ENCODE results near the gene ASCC1. TPM values are rescaled to one million over a fixed set of nuclear protein-coding genes. Genes with fewer than 3 reads are reported as not detected.

Gene ASCC1
- total and polyA plus RNA-seq, 4 donors: 30.6 to 57.1 (median 49.6) TPM

- H3K27me3 ChIP-seq (ENCODE audit: control insufficient read depth, insufficient read depth, low read length): no peaks in the 10 kb centered on the region
- peaks cover 32% of the 10 kb centered on the region for H3K36me3 ChIP-seq (ENCODE audit: control insufficient read depth, insufficient read depth, low read length)
- H3K4me3 ChIP-seq (ENCODE audit: low read depth, low read length): no peak overlapping the region
- no peak overlapping the region for H3K27ac ChIP-seq (ENCODE audit: low read depth, low read length)
- peaks cover 79% of the 10 kb centered on the region for H3K4me1 ChIP-seq (ENCODE audit: control insufficient read depth, insufficient read depth, low read length)
- 68% methylated on average over 3 of the region's 6 CpGs for WGBS (ENCODE audit: insufficient coverage)
- DNase-seq (ENCODE audit: low read depth in 4 of 6, low spot score in 6 of 6): no peak
- H3K9me3 ChIP-seq (ENCODE audit: control insufficient read depth, insufficient read depth, low read length): no peaks in the 10 kb centered on the region
Observed at GRCh38 chr10:72082856-72083789, 133.0 kb downstream of the ASCC1 start.

GRCh38 chr10:72081772-72082590, 134.1 kb downstream of the ASCC1 start:
- H3K4me3 ChIP-seq (ENCODE audit: low read depth, low read length): no peak overlapping the region
- WGBS (ENCODE audit: insufficient coverage): 47% methylated on average over 3 of the region's 14 CpGs
- H3K9me3 ChIP-seq (ENCODE audit: control insufficient read depth, insufficient read depth, low read length): no peaks in the 10 kb centered on the region
- H3K4me1 ChIP-seq (ENCODE audit: control insufficient read depth, insufficient read depth, low read length): peaks cover 73% of the 10 kb centered on the region
- no peak overlapping the region for H3K27ac ChIP-seq (ENCODE audit: low read depth, low read length)
- DNase-seq (ENCODE audit: low read depth in 4 of 6, low spot score in 6 of 6): peak in 1 of 6 donors; percentile 34
- no peaks in the 10 kb centered on the region for H3K27me3 ChIP-seq (ENCODE audit: control insufficient read depth, insufficient read depth, low read length)
- H3K36me3 ChIP-seq (ENCODE audit: control insufficient read depth, insufficient read depth, low read length): peaks cover 37% of the 10 kb centered on the region

- no peak for DNase-seq (ENCODE audit: low read depth in 4 of 6, low spot score in 6 of 6)
- peaks cover 33% of the 10 kb centered on the region for H3K36me3 ChIP-seq (ENCODE audit: control insufficient read depth, insufficient read depth, low read length)
- no peak overlapping the region for H3K27ac ChIP-seq (ENCODE audit: low read depth, low read length)
- H3K27me3 ChIP-seq (ENCODE audit: control insufficient read depth, insufficient read depth, low read length): no peaks in the 10 kb centered on the region
- WGBS (ENCODE audit: insufficient coverage): 74% methylated on average over 3 of the region's 9 CpGs
- peaks cover 73% of the 10 kb centered on the region for H3K4me1 ChIP-seq (ENCODE audit: control insufficient read depth, insufficient read depth, low read length)
- no peaks in the 10 kb centered on the region for H3K9me3 ChIP-seq (ENCODE audit: control insufficient read depth, insufficient read depth, low read length)
- no peak overlapping the region for H3K4me3 ChIP-seq (ENCODE audit: low read depth, low read length)
Observed at GRCh38 chr10:72081210-72081609, 134.9 kb downstream of the ASCC1 start.

- WGBS (ENCODE audit: insufficient coverage): 74% methylated on average over 12 of the region's 14 CpGs
- Histone ChIP-seq H3K27ac (ENCODE audit: low read depth, low read length) (peak overlapping the region; percentile 58), H3K4me1 (ENCODE audit: control insufficient read depth, insufficient read depth, low read length) (peaks cover 73% of the 10 kb centered on the region), H3K36me3 (ENCODE audit: control insufficient read depth, insufficient read depth, low read length) (peaks cover 38% of the 10 kb centered on the region), H3K9me3 (ENCODE audit: control insufficient read depth, insufficient read depth, low read length) (no peaks in the 10 kb centered on the region), H3K4me3 (ENCODE audit: low read depth, low read length) (no peak overlapping the region), H3K27me3 (ENCODE audit: control insufficient read depth, insufficient read depth, low read length) (no peaks in the 10 kb centered on the region)
- no peak for DNase-seq (ENCODE audit: low read depth in 4 of 6, low spot score in 6 of 6)
Observed at GRCh38 chr10:72080042-72080975, 135.8 kb downstream of the ASCC1 start.

GRCh38 chr10:72079356-72079755, 136.7 kb downstream of the ASCC1 start:
- no peak overlapping the region for H3K4me3 ChIP-seq (ENCODE audit: low read depth, low read length)
- H3K4me1 ChIP-seq (ENCODE audit: control insufficient read depth, insufficient read depth, low read length): peaks cover 78% of the 10 kb centered on the region
- 20% methylated on average over 4 of the region's 5 CpGs for WGBS (ENCODE audit: insufficient coverage)
- peak overlapping the region; percentile 58 for H3K27ac ChIP-seq (ENCODE audit: low read depth, low read length)
- peaks cover 47% of the 10 kb centered on the region for H3K36me3 ChIP-seq (ENCODE audit: control insufficient read depth, insufficient read depth, low read length)
- no peaks in the 10 kb centered on the region for H3K9me3 ChIP-seq (ENCODE audit: control insufficient read depth, insufficient read depth, low read length)
- DNase-seq (ENCODE audit: low read depth in 4 of 6, low spot score in 6 of 6): peak in 5 of 6 donors; percentile 68 to 97 (median 81)
- H3K27me3 ChIP-seq (ENCODE audit: control insufficient read depth, insufficient read depth, low read length): no peaks in the 10 kb centered on the region

- Histone ChIP-seq H3K4me1 (ENCODE audit: control insufficient read depth, insufficient read depth, low read length) (peaks cover 77% of the 10 kb centered on the region), H3K36me3 (ENCODE audit: control insufficient read depth, insufficient read depth, low read length) (peaks cover 55% of the 10 kb centered on the region), H3K9me3 (ENCODE audit: control insufficient read depth, insufficient read depth, low read length) (no peaks in the 10 kb centered on the region), H3K27ac (ENCODE audit: low read depth, low read length) (no peak overlapping the region), H3K27me3 (ENCODE audit: control insufficient read depth, insufficient read depth, low read length) (no peaks in the 10 kb centered on the region), H3K4me3 (ENCODE audit: low read depth, low read length) (no peak overlapping the region)
- WGBS (ENCODE audit: insufficient coverage): 90% methylated on average over 15 of the region's 20 CpGs
- no peak for DNase-seq (ENCODE audit: low read depth in 4 of 6, low spot score in 6 of 6)
Observed at GRCh38 chr10:72077275-72077990, 138.6 kb downstream of the ASCC1 start.

GRCh38 chr10:72076756-72077155, 139.3 kb downstream of the ASCC1 start:
- DNase-seq (ENCODE audit: low read depth in 4 of 6, low spot score in 6 of 6): no peak
- peaks cover 71% of the 10 kb centered on the region for H3K4me1 ChIP-seq (ENCODE audit: control insufficient read depth, insufficient read depth, low read length)
- H3K4me3 ChIP-seq (ENCODE audit: low read depth, low read length): no peak overlapping the region
- peaks cover 55% of the 10 kb centered on the region for H3K36me3 ChIP-seq (ENCODE audit: control insufficient read depth, insufficient read depth, low read length)
- no CpG with 5 or more reads among the region's 5 CpGs for WGBS (ENCODE audit: insufficient coverage)
- no peak overlapping the region for H3K27ac ChIP-seq (ENCODE audit: low read depth, low read length)
- no peaks in the 10 kb centered on the region for H3K9me3 ChIP-seq (ENCODE audit: control insufficient read depth, insufficient read depth, low read length)
- no peaks in the 10 kb centered on the region for H3K27me3 ChIP-seq (ENCODE audit: control insufficient read depth, insufficient read depth, low read length)

GRCh38 chr10:72075376-72076115, 140.5 kb downstream of the ASCC1 start:
- Histone ChIP-seq H3K36me3 (ENCODE audit: control insufficient read depth, insufficient read depth, low read length) (peaks cover 58% of the 10 kb centered on the region), H3K27me3 (ENCODE audit: control insufficient read depth, insufficient read depth, low read length) (no peaks in the 10 kb centered on the region), H3K9me3 (ENCODE audit: control insufficient read depth, insufficient read depth, low read length) (no peaks in the 10 kb centered on the region), H3K4me1 (ENCODE audit: control insufficient read depth, insufficient read depth, low read length) (peaks cover 62% of the 10 kb centered on the region), H3K4me3 (ENCODE audit: low read depth, low read length) (no peak overlapping the region), H3K27ac (ENCODE audit: low read depth, low read length) (no peak overlapping the region)
- 75% methylated on average over 9 of the region's 12 CpGs for WGBS (ENCODE audit: insufficient coverage)
- DNase-seq (ENCODE audit: low read depth in 4 of 6, low spot score in 6 of 6): no peak

Data from spinal cord (tissue), 10 donors.